NCI-H2227 (cell line): ENCODE results near the gene MRPL36.
"Not testable (repeated sequence)": the region's sequence is repeated elsewhere in the genome, so short reads cannot be mapped to it uniquely, and the experiment has no call there.

Source experiments
- DNase-seq: peaks from one replicate; lab custom pipeline; 2025; ENCODE audit not compliant: unreplicated experiment; lab: John Stamatoyannopoulos, UW

The MRPL36 gene

DNA sequence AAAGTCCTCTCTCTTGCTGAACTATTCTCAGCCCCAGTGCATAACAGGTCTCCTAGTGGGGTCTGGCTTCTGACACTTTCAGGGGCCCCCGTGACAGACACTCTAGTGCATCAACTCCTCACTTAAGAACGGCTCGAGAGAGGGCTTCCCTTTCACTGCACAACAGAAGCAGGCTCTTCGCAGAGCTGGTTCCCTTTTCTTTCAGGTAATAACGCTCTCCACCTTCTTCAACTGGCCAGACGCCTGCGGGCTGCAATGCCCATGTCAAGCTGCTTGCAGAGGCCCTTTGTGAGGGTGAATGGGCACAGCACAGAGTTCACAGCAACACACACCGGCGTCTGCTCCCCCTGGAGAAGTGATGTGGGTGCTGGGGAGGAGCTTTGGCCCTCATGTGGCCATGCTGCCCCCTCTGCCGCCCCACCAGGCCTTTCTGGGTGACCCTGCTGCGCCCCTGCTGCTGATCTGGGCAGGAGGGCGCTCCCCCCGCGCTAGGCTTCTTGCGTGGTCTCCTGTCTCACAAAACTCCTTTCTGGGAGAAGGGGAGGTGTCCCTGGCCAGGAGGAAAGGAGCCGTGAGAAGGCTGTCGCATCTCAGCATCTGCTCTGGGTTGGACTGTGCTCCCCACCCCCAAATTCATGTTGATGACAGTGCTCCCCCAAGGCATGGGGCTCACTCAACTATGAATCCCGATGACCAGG, 2.4 kb downstream of the MRPL36 start:
- no peak for DNase-seq

- no peak for DNase-seq
Measured at GRCh38 chr5:1796371-1797102, 3.1 kb downstream of the MRPL36 start.

- DNase-seq = no peak
Measured at GRCh38 chr5:1795931-1796330, 3.7 kb downstream of the MRPL36 start.

DNA sequence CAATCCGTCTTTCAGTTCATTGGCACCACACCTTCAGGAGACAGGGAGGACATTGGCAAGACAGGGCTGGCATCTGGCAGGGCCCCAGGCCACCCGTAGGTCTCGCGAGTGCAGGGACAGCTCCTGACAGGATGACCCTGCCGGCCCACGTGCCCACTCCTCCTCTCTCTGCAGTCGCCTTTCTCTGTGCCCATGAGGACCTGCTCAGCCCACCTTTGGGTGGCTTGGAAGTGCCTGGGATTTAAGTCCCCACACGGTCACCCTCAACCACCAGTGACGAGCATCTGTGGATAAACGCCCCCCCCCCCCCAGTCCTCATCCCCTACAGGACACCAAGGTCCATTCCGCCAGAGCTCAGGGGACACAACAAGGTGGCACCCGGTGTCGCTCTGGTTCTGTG, 4.1 kb downstream of the MRPL36 start:
- DNase-seq = no peak

DNA sequence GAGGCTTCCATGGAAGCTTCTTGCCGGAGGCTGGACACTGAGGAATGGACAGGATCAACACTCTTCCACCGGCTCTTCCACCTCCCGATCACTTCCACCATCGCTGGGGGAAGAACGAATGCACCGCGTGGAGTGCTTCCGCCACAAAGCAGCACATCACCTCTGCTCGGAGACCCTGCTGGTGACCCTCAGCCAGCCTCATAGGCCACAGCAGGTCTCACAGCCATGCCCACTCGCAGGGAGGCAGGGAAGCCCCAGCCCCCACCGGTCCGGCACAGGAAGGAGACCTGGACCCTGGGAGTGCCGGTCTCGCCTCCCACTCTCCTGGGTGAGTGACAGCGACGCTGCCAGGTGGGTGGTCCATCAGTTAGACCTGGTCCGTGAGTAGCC, 4.7 kb downstream of the MRPL36 start:
- DNase-seq = no peak

- DNase-seq = no peak
Measured at GRCh38 chr5:1793966-1794900, 5.4 kb downstream of the MRPL36 start.

GRCh38 chr5:1793301-1793740, 6.3 kb downstream of the MRPL36 start:
- no peak for DNase-seq

DNA sequence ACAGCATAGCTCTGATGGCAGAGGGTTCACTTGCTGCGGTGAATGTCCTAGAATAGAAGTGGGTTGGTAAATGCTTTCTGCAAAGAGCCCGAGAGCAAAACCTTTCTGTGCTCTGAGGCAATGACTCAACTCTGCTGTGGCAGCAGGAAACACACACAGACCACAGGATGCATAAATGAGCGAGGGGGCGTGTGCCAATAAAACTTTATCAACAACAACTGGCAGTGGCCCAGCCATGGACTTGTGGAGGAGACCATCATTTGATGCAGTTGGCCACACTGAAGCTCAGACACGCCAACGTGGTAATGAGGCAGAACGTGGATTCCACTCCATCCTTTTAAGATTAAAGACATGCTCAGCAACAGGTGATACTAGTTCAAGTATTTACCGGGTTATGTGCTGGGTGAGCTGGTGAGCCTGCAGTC, 6.8 kb downstream of the MRPL36 start:
- no peak for DNase-seq

- no peak for DNase-seq
Measured at GRCh38 chr5:1791176-1791575, 8.5 kb downstream of the MRPL36 start.

- DNase-seq = no peak
Measured at GRCh38 chr5:1789834-1790471, 9.7 kb downstream of the MRPL36 start.

GRCh38 chr5:1789438-1789833, 10.2 kb downstream of the MRPL36 start:
- DNase-seq = not testable (repeated sequence)

GRCh38 chr5:1788828-1789227, 10.8 kb downstream of the MRPL36 start:
- DNase-seq = no peak

DNA sequence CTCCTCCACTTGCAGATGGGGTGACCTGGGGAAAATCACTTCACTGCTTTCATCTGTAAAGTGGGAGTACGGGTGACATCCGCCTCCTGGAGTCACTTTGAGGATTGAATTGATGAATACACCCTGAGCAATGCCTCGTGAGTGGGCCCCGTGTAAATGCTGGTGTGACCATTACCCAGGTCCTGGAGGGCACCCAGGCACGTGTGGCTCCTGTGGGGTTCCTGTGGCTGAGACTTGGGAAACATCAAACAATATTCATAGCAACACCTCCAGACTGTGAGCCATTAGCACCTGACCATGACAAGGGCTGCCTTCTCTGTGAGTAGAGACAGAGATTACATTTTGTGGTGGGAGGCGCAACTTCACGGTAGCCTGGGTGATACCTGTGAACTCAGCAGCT, 11.4 kb downstream of the MRPL36 start:
- DNase-seq = no peak

- no peak for DNase-seq
Measured at GRCh38 chr5:1787472-1788047, 12.1 kb downstream of the MRPL36 start.

DNA sequence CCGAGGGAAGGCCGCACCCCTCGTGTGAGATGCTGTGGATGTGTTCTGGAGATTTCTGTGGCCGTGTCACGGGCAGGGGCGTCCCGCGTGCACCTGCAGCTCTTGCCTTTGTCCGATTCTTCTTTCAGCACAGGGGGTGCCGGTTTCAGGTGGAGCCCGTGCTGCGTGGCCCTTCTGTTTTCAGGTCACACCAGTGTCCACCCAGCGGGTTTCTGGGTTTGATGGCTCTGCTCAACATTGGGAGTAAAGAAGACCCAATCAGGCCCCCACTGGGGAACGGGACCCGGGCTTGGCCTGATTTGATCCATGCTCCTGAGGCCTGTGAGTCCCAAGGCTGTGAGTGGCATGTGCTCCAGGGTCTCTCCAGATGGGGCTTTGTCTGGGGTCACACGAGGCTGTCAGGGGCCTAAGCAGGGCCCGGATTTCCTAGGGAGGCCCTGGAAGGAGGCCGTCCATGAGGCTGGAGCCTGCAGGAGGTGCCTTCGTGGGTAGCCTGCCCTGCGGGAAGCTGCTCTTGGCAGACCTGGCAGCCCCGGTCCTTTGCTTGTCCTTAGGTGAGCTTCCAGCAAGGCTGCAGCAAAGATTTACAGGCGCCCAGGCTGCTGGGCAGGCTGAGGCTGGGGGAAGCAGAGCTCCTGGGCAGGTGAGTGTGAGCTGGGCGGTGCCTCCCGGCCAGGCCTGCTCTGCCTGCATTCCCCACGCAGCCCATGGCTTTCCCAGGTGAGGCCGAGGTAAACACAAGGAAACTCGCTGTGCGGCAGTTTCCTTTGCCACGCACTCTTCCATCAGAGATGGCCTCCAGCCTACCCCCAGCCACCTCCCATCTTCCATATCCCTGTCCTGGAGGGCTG, 12.8 kb downstream of the MRPL36 start:
- DNase-seq = no peak

DNA sequence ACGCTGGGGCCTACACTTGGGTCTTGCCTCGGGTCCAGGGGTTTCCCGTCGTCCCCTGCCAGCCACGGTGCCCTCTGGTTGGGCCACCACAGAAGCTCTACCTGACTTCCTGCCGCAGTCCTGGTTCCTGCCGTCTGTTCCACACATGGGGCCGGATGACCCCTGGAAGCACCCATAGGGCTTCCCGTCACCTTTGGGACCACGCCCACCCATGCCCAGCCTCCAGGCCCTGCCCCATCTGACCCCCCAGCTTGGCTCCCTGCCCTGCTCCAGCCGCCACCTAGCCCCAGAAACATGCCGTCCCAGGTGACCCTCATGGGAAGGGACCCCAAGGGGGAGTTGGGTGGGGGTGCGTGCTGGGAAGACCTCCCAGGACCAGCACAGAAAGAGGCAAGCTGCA, 13.7 kb downstream of the MRPL36 start:
- DNase-seq = no peak

- DNase-seq = no peak
Measured at GRCh38 chr5:1785062-1785461, 14.6 kb downstream of the MRPL36 start.

GRCh38 chr5:1784197-1785050, 15.2 kb downstream of the MRPL36 start:
- DNase-seq = no peak

DNA sequence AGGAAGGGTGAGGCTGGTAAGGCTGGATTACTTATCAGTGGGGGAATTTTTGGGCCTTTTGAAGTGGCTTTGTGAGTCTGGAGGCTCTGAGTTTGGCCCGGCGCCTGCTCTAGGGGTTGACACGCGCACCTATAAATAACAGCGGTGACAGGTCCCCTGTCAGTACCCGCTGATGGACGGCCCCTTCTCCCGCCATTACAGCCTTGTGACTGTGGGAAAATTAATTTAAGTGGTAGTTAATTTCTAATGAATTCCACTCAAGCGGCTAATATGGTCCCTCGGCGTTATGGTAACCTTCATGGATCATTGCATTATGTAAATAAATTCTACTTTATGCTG, 16.5 kb downstream of the MRPL36 start:
- no peak for DNase-seq
